PC-9 (cell line): ENCODE data around the gene STK32A.

Experiments used
- CTCF ChIP-seq: fragments of 200-600 bp; sonication (generic); conservative IDR thresholded peaks from 2 replicates; pipeline ENCODE4 v1.6.1; 2017; ENCODE audit warnings: mixed run types, antibody characterized with exemption, mild to moderate bottlenecking, moderate library complexity
- EZH2 ChIP-seq: fragments of 200-600 bp; sonication (generic); IDR thresholded peaks from 2 replicates; pipeline ENCODE4 v1.8.0; 2017; ENCODE audit warnings: antibody characterized with exemption, low read depth

DNA sequence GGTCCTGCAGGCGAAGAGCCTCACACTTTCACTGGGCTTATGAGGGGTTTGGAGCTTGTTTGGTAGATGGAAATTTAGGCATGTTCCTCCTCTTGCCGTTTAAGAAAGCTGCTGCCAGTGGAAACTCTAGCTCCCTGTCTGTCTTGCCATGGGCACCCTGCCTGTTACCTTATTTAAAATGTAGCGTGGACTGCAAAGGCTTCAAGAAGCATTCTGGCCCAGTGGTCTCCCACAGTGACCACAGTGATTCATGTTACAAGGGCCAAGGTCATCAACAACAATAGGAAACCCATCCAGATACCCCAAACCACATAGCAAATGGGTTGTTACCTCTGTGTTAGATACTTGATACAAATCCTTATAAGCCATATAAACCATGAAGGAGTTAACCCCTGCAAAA, 178.4 kb downstream of the STK32A start:
- TF ChIP-seq CTCF (no peak), EZH2 (no peak)
